ENCODE data around the gene TMEM151B. TPM values are rescaled to one million over a fixed set of nuclear protein-coding genes. Genes with fewer than 3 reads are reported as not detected.

TMEM151B gene
- total and polyA plus RNA-seq, 2 of the 13 experiments (the other 11 are each of a cell fraction or from before 2014, with no cell fraction given) = not detected

DNA sequence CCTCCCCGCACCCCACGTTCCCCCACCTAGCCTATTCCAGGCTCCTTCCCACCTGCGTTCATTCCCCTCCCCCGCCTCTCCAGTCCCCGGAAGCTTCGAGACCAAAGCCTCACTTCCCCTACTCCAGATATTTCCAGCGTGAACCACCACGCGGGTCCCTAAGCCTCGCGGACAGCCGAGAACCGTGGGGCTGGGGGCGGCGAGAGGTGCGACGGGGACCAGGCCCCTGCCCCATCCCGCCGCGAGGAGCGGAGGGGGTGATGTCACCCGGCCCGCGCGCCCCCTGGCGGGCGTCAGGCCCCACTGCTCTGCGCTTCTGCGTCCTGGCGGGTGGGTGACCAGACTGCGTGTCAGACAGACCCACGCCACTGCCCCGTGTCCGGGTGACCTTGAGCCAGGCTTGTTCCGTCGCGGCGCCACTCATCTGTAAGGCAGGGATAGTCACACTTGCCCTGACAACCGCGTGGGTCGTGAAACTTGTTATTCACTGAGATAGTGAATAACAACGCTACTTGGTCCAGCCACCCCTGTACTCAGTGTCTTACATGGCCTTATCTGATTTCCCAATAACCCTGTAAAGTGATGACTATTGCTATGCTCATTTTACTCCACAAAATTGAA, 32.3 kb upstream of the TMEM151B start (continued):
- TF ChIP-seq, protein P1, sequence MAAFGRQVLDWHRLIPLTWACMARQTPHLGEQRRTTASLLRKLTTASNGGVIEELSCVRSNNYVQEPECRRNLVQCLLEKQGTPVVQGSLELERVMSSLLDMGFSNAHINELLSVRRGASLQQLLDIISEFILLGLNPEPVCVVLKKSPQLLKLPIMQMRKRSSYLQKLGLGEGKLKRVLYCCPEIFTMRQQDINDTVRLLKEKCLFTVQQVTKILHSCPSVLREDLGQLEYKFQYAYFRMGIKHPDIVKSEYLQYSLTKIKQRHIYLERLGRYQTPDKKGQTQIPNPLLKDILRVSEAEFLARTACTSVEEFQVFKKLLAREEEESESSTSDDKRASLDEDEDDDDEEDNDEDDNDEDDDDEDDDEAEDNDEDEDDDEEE (CRISPR knock-in tag; IDR thresholded peaks at IDR 0.05) = 0 out of 2 replicates have a peak, but pooled peaks have one; percentile 43
- TF ChIP-seq SRSF4 (IDR thresholded peaks at IDR 0.05; ENCODE audit: low read depth, low read length, poor library complexity, severe bottlenecking) (no peak), MTA1 (CRISPR knock-in tag; IDR thresholded peaks at IDR 0.05; ENCODE audit: borderline replicate concordance) (peak; percentile 82), GTF2F1 (IDR thresholded peaks at IDR 0.05; ENCODE audit: low read length) (no peak), ZFP36L1 (CRISPR knock-in tag; IDR thresholded peaks at IDR 0.05) (no peak; the same call in 1 of the 2 replicates), KDM4B (CRISPR knock-in tag; IDR thresholded peaks at IDR 0.05) (no peak), SIX1 (CRISPR knock-in tag; IDR thresholded peaks at IDR 0.05; ENCODE audit: borderline replicate concordance) (peak; percentile 52), SOX6 (IDR thresholded peaks at IDR 0.05) (no peak), SOX6 (CRISPR knock-in tag; IDR thresholded peaks at IDR 0.05) (0 out of 2 replicates have a peak, but pooled peaks have one; percentile 45), MYC (CRISPR knock-in tag; IDR thresholded peaks at IDR 0.05; ENCODE audit: borderline replicate concordance) (peak; percentile 85), KAT7 (CRISPR knock-in tag; IDR thresholded peaks at IDR 0.05; ENCODE audit: borderline replicate concordance) (peak; percentile 75; the same call in 1 of the 2 replicates), ATF7 (IDR thresholded peaks at IDR 0.05) (peak; percentile 91; the same call in 1 of the 2 replicates), ATF7 (CRISPR knock-in tag; IDR thresholded peaks at IDR 0.05) (peak; percentile 99), SKI (IDR thresholded peaks at IDR 0.05; ENCODE audit: partially characterized antibody) (peak; percentile 61), ZKSCAN5 (CRISPR knock-in tag; IDR thresholded peaks at IDR 0.05) (no peak), ZNF441 (CRISPR knock-in tag; IDR thresholded peaks at IDR 0.05; ENCODE audit: borderline replicate concordance) (peak; percentile 70), ZNF569 (CRISPR knock-in tag; IDR thresholded peaks at IDR 0.05; ENCODE audit: borderline replicate concordance) (no peak), SIX4 (CRISPR knock-in tag; IDR thresholded peaks at IDR 0.05) (peak; percentile 19; the same call in 1 of the 2 replicates), ZSCAN9 (CRISPR knock-in tag; IDR thresholded peaks at IDR 0.05; ENCODE audit: borderline replicate concordance) (0 out of 2 replicates have a peak, but pooled peaks have one; percentile 50), SMYD3 (CRISPR knock-in tag; IDR thresholded peaks at IDR 0.05) (0 out of 2 replicates have a peak, but pooled peaks have one; percentile 16), ZNF20 (CRISPR knock-in tag; IDR thresholded peaks at IDR 0.05) (no peak), KDM3A (CRISPR knock-in tag; IDR thresholded peaks at IDR 0.05; ENCODE audit: low read depth) (peak; percentile 88; the same call in 1 of the 2 replicates), ERF (CRISPR knock-in tag; IDR thresholded peaks at IDR 0.05) (peak; percentile 40; the same call in 1 of the 2 replicates), ZNF549 (CRISPR knock-in tag; IDR thresholded peaks at IDR 0.05) (no peak), PHF20 (CRISPR knock-in tag; IDR thresholded peaks at IDR 0.05) (peak; percentile 37; the same call in 1 of the 2 replicates)
- TF ChIP-seq, protein P2, sequence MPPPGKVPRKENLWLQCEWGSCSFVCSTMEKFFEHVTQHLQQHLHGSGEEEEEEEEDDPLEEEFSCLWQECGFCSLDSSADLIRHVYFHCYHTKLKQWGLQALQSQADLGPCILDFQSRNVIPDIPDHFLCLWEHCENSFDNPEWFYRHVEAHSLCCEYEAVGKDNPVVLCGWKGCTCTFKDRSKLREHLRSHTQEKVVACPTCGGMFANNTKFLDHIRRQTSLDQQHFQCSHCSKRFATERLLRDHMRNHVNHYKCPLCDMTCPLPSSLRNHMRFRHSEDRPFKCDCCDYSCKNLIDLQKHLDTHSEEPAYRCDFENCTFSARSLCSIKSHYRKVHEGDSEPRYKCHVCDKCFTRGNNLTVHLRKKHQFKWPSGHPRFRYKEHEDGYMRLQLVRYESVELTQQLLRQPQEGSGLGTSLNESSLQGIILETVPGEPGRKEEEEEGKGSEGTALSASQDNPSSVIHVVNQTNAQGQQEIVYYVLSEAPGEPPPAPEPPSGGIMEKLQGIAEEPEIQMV (CRISPR knock-in tag; IDR thresholded peaks at IDR 0.05; ENCODE audit: low read depth) = no peak; the same call in 1 of the 2 replicates
- TF ChIP-seq, protein P3, sequence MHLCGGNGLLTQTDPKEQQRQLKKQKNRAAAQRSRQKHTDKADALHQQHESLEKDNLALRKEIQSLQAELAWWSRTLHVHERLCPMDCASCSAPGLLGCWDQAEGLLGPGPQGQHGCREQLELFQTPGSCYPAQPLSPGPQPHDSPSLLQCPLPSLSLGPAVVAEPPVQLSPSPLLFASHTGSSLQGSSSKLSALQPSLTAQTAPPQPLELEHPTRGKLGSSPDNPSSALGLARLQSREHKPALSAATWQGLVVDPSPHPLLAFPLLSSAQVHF (CRISPR knock-in tag; IDR thresholded peaks at IDR 0.05) = 0 out of 2 replicates have a peak, but pooled peaks have one; percentile 33
- TF ChIP-seq, protein P4, sequence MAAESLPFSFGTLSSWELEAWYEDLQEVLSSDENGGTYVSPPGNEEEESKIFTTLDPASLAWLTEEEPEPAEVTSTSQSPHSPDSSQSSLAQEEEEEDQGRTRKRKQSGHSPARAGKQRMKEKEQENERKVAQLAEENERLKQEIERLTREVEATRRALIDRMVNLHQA (CRISPR knock-in tag; IDR thresholded peaks at IDR 0.05) = no peak

All from HepG2 (cell line).